Cardiac muscle cell (in vitro differentiated cells and primary cell): ENCODE results near the gene ID2. TPM values are rescaled to one million over a fixed set of nuclear protein-coding genes. Genes with fewer than 3 reads are reported as not detected.

ENCODE experiments used
- DNase-seq, 2 donors: peaks; one replicate each; pipeline versions ENCODE4 v3.0.0 to v3.0.0-alpha.2; 2010 to 2017; ENCODE audit warnings: low read depth in 1 of 2, low spot score in 1 of 2
- H3K27ac ChIP-seq: fragments of 200-600 bp; sonication (generic); 2 replicates; pipeline ENCODE4 v1.5.1; 2016
- H3K27me3 ChIP-seq: fragments of 200-600 bp; sonication (generic); 2 replicates; pipeline ENCODE4 v1.6.0; 2016; ENCODE audit warnings: control low read depth
- H3K36me3 ChIP-seq: fragments of 200-600 bp; sonication (generic); 2 replicates; pipeline ENCODE4 v1.5.1; 2016; ENCODE audit warnings: control low read depth
- H3K4me1 ChIP-seq: fragments of 200-600 bp; sonication (generic); 2 replicates; pipeline ENCODE4 v1.8.1; 2017; ENCODE audit warnings: low read depth, mild to moderate bottlenecking, mixed run types
- H3K4me3 ChIP-seq: fragments of 200-600 bp; sonication (generic); 2 replicates; pipeline ENCODE4 v1.5.1; 2016; ENCODE audit warnings: mild to moderate bottlenecking
- H3K9me3 ChIP-seq: fragments of 200-600 bp; sonication (generic); 2 replicates; pipeline ENCODE4 v1.5.1; 2017; ENCODE audit warnings: low read depth, mild to moderate bottlenecking, control low read depth
- CTCF ChIP-seq: IDR thresholded peaks from 2 replicates; pipeline ENCODE4 v1.5.1; 2012; ENCODE audit warnings: low read depth, mild to moderate bottlenecking, low read length
- polyA plus RNA-seq: library from polyadenylated mRNA; unstranded; fragments of >200 nt; fragmentation: Nextera tagmentation; extraction: Ambion mirVana; gene quantifications from 2 replicates; pipeline ENCODE4 v1.2.1, GENCODE V29; 2016
- total RNA-seq: library from RNA; depleted of rRNA; stranded (reverse); fragments of >200 nt; gene quantifications from 2 replicates; pipeline ENCODE4 v1.2.3, GENCODE V29; 2016

The ID2 gene
- total and polyA plus RNA-seq, 2 experiments from 2014 or later = 409 to 780 TPM

GRCh38 chr2:8641301-8641965 is 40.4 kb upstream of the ID2 start:
- no peak for DNase-seq
- Histone ChIP-seq H3K4me3 (no peak overlapping the region), H3K27ac (no peak overlapping the region), H3K27me3 (no peaks in the 10 kb centered on the region), H3K4me1 (peaks cover 23% of the 10 kb centered on the region), H3K9me3 (no peaks in the 10 kb centered on the region), H3K36me3 (no peaks in the 10 kb centered on the region)
- no peak for TF ChIP-seq CTCF

GRCh38 chr2:8642366-8643068 is 39.3 kb upstream of the ID2 start:
- H3K4me3 ChIP-seq = no peak overlapping the region
- H3K27ac ChIP-seq = no peak overlapping the region
- no peak for DNase-seq

GRCh38 chr2:8643250-8643995 is 38.4 kb upstream of the ID2 start:
- peaks cover 3% of the 10 kb centered on the region for H3K4me1 ChIP-seq
- H3K27me3 ChIP-seq = no peaks in the 10 kb centered on the region
- H3K9me3 ChIP-seq = no peaks in the 10 kb centered on the region
- H3K4me3 ChIP-seq = no peak overlapping the region
- H3K36me3 ChIP-seq = no peaks in the 10 kb centered on the region
- no peak for DNase-seq
- TF ChIP-seq CTCF = no peak
- H3K27ac ChIP-seq = no peak overlapping the region

More at GRCh38 chr2:8642366-8643068, 39.3 kb upstream of the ID2 start:
- no peak for TF ChIP-seq CTCF
- Histone ChIP-seq H3K9me3 (no peaks in the 10 kb centered on the region), H3K36me3 (no peaks in the 10 kb centered on the region), H3K4me1 (peaks cover 12% of the 10 kb centered on the region), H3K27me3 (no peaks in the 10 kb centered on the region)

- DNase-seq = no peak
- TF ChIP-seq CTCF = no peak
- Histone ChIP-seq H3K36me3 (no peaks in the 10 kb centered on the region), H3K27me3 (no peaks in the 10 kb centered on the region), H3K9me3 (no peaks in the 10 kb centered on the region), H3K4me3 (no peak overlapping the region), H3K27ac (no peak overlapping the region), H3K4me1 (no peaks in the 10 kb centered on the region)
These were observed 37.9 kb upstream of the ID2 start for GRCh38 chr2:8643996-8644356.

GRCh38 chr2:8644605-8645175 is 37.2 kb upstream of the ID2 start:
- TF ChIP-seq CTCF = peak; percentile 46
- no peaks in the 10 kb centered on the region for H3K9me3 ChIP-seq
- no peak overlapping the region for H3K4me3 ChIP-seq
- no peak overlapping the region for H3K27ac ChIP-seq
- H3K4me1 ChIP-seq = no peaks in the 10 kb centered on the region
- peak in 1 of 2 donors; percentile 72 for DNase-seq
- H3K36me3 ChIP-seq = no peaks in the 10 kb centered on the region
- no peaks in the 10 kb centered on the region for H3K27me3 ChIP-seq
